Measurements from ENCODE around the gene OR10C1. TPM values are rescaled to one million over a fixed set of nuclear protein-coding genes. Genes with fewer than 3 reads are reported as not detected.
"Not testable (repeated sequence)": the region's sequence is repeated elsewhere in the genome, so short reads cannot be mapped to it uniquely, and the experiment has no call there.

OR10C1 gene
- total RNA-seq, 1 donor from 2014 or later: not detected

GRCh38 chr6:29442719-29443118 is 3.6 kb downstream of the OR10C1 start:
- no peaks in the 10 kb centered on the region for H3K36me3 ChIP-seq
- H3K4me3 ChIP-seq: no peak overlapping the region
- H3K4me1 ChIP-seq: no peaks in the 10 kb centered on the region
- H3K27me3 ChIP-seq (ENCODE audit: low read depth): peaks cover 5% of the 10 kb centered on the region
- intact Hi-C loops (cut with DNase I): no loop called here
- ATAC-seq: no peak
- H3K27ac ChIP-seq: no peak overlapping the region
- H3K9me3 ChIP-seq: no peaks in the 10 kb centered on the region
- no peak for DNase-seq
- TF ChIP-seq, protein P1, sequence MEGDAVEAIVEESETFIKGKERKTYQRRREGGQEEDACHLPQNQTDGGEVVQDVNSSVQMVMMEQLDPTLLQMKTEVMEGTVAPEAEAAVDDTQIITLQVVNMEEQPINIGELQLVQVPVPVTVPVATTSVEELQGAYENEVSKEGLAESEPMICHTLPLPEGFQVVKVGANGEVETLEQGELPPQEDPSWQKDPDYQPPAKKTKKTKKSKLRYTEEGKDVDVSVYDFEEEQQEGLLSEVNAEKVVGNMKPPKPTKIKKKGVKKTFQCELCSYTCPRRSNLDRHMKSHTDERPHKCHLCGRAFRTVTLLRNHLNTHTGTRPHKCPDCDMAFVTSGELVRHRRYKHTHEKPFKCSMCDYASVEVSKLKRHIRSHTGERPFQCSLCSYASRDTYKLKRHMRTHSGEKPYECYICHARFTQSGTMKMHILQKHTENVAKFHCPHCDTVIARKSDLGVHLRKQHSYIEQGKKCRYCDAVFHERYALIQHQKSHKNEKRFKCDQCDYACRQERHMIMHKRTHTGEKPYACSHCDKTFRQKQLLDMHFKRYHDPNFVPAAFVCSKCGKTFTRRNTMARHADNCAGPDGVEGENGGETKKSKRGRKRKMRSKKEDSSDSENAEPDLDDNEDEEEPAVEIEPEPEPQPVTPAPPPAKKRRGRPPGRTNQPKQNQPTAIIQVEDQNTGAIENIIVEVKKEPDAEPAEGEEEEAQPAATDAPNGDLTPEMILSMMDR (IDR thresholded peaks at IDR 0.05): no peak

DNA sequence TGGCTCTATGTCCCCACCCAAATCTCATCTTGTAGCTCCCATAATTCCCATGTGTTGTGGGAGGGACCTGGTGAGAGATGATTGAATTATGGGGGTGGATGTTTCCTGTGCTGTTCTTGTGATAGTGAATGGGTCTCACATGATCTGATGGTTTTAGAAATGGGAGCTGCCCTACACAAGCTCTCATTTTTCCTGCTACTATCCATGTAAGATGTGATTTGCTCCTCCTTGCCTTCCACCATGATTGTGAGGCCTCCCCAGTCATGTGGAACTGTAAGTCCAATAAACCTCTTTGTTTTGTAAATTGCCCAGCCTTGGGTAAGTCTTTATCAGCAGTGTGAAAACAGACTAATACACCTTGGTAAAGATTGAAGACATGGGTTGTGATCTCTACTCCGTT is 4.9 kb downstream of the OR10C1 start:
- H3K9me3 ChIP-seq; intact Hi-C loops (cut with DNase I); ATAC-seq: not testable (repeated sequence)

DNA sequence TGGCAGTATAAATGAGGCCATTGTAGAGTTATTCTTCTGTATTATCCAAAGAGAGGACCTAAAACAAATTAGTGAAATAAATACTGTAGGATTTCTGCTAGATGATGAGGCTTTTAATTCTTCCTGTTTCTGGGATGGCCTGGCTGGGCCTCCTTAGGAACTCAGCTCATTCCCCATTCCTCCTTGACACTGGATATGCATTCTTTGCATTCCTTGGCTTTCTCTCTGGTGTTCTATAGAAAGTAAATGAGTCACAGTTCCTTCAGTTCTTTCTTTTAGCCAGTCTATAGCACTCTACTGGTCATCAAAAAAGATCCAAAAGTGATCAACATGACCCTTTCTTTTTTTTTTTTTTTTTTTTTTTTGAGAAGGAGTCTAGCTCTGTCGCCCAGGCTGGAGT is 8.6 kb downstream of the OR10C1 start:
- Histone ChIP-seq H3K27ac (no peak overlapping the region), H3K27me3 (ENCODE audit: low read depth) (peaks cover 4% of the 10 kb centered on the region), H3K36me3 (no peaks in the 10 kb centered on the region), H3K4me1 (no peaks in the 10 kb centered on the region), H3K4me3 (no peak overlapping the region), H3K9me3 (no peaks in the 10 kb centered on the region)
- no peak for DNase-seq
- intact Hi-C loops (cut with DNase I): no loop called here
- TF ChIP-seq, protein P1 (IDR thresholded peaks at IDR 0.05): no peak
- ATAC-seq: no peak

More for the DNA sequence above, 4.9 kb downstream of the OR10C1 start:
- H3K27me3 ChIP-seq (ENCODE audit: low read depth); H3K27ac ChIP-seq; H3K36me3 ChIP-seq; H3K4me3 ChIP-seq; H3K4me1 ChIP-seq; DNase-seq: not testable (repeated sequence)

DNA sequence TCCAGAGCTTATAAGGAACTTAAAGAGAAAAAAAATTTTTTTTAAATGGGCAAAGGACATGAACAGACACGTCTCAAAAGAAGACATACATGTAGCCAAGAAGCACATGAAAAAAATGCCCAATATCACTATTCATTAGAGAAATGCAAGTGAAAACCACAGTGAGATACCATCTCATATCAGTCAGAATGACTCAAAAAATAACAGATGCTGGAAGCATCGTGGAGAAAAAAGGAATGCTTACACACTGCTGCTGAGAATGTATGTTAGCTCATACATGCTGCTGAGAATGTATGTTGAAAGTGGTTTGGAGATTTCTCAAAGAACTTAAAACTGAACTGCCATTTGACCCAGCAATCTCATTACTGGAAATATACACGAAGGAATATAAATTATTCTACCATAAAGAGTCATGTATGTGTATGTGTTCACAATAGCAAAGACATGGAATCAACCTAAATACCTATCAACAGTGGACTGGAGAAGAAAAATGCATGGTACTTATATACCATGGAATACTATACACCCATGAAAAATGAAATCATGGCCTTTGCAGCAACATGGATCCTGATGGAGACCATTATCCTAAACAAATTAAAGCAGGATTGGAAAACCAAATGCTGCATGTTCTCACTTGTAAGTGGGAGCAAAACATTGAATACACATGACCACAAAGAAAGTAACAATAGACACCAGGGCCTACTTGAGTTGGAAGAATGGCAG is 12.5 kb downstream of the OR10C1 start:
- Histone ChIP-seq H3K27ac (no peak overlapping the region), H3K27me3 (ENCODE audit: low read depth) (peaks cover 4% of the 10 kb centered on the region), H3K9me3 (no peaks in the 10 kb centered on the region), H3K36me3 (no peaks in the 10 kb centered on the region), H3K4me1 (no peaks in the 10 kb centered on the region), H3K4me3 (no peak overlapping the region)
- no peak for ATAC-seq
- intact Hi-C loops (cut with DNase I): no loop called here
- no peak for DNase-seq
- TF ChIP-seq, protein P1 (IDR thresholded peaks at IDR 0.05): no peak

GRCh38 chr6:29456971-29457370 is 17.9 kb downstream of the OR10C1 start, which contains the start of the genes OR11A1 and OR2H1:
OR11A1 (minus strand) TSS chr6:29457071; CDS start chr6:29427641, 29,430 bp downstream.
OR2H1 (plus strand) TSS chr6:29457155; CDS start chr6:29461770, 4,615 bp downstream.
- TF ChIP-seq, protein P1 (IDR thresholded peaks at IDR 0.05): no peak

More at GRCh38 chr6:29456971-29457370, 17.9 kb downstream of the OR10C1 start, which contains the start of the genes OR11A1 and OR2H1:
- DNase-seq: no peak
- Histone ChIP-seq H3K4me3 (no peak within 1 kb of the TSS), H3K4me1 (no peaks in the 10 kb centered on the region), H3K27me3 (ENCODE audit: low read depth) (no peaks in the 10 kb centered on the region), H3K9me3 (no peaks in the 10 kb centered on the region), H3K27ac (no peak within 1 kb of the TSS), H3K36me3 (no peaks in the 10 kb centered on the region)
- no peak for ATAC-seq
- intact Hi-C loops (cut with DNase I): no loop called here

Measured in lower lobe of right lung (tissue), 2 donors.